Sigmoid colon (tissue), 4 donors: ENCODE measurements around the gene BMPER.

ENCODE experiments used
- CTCF ChIP-seq, 4 experiments: fragments of 450-650 bp in 3 of 4; fragments of 200-600 bp in 1 of 4; IDR thresholded peaks; one replicate each; pipeline ENCODE4 v1.5.1; 2016 to 2019; ENCODE audit warnings: antibody characterized with exemption in 4 of 4, mild to moderate bottlenecking in 3 of 4, moderate library complexity in 2 of 4
- EP300 ChIP-seq, 4 donors: sonication (generic); formaldehyde crosslinking; IDR thresholded peaks; one replicate each; pipeline ENCODE4 v1.6.1; 2017; ENCODE audit warnings: antibody characterized with exemption in 4 of 4

DNA sequence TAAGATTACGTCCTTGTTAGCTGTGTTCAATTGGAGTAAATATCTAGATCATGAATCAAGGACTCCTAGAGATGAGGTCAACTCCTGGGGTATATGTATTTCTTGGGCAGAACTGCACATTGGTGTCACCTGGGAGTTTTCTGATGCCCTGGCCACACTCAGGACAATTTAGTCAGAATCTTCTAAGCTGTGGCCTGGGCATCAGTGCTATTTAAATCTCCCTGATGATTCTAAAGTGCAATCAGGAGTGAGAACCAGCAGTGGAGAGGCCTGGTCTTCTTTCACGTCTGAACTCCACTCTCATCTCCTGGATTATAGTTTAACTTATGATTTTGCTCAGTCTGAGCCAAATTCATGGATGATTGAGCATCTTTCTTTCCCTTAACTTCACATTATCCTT is 218.0 kb downstream of the BMPER start:
- no peak for TF ChIP-seq CTCF (IDR thresholded peaks at IDR 0.05)
- TF ChIP-seq EP300 (IDR thresholded peaks at IDR 0.05), result no peak
